ENCODE measurements around the gene CARNS1. TPM values are rescaled to one million over a fixed set of nuclear protein-coding genes. Genes with fewer than 3 reads are reported as not detected.

The CARNS1 gene
- total RNA-seq, 1 experiment from 2014 or later: not detected

DNA sequence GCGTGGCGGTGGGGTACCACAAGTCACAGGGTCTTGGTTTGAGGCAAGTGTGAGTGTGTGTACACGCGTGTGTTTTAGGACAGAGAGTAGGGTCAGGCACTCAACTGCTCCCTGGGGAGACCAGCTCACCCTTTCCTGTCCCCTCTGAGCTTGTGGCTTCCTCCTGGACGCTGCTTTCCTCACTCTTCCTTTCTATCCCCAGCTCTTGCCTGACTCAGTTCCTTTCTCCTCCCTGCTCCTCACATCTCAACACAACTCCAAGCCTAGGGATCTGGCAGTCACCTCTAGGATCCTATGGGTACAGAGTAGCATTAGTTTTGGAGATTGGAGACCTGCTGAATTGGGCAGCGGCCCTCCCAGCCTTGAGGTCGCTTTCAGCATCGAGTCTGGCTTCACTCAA lies 46.2 kb upstream of the CARNS1 start:
- peak overlapping the region; percentile 21; the same call in 1 of the 2 replicates for H3K27ac ChIP-seq (ENCODE audit: low read length)
- no peak overlapping the region for H3K4me3 ChIP-seq (ENCODE audit: low read length)
- no peaks in the 10 kb centered on the region for H3K27me3 ChIP-seq (ENCODE audit: low read length)
- 0 out of 2 replicates have a peak, but pooled peaks cover 8% of the 10 kb centered on the region for H3K36me3 ChIP-seq (ENCODE audit: insufficient read depth, low read length)
- peaks cover 14% of the 10 kb centered on the region for H4K20me1 ChIP-seq (ENCODE audit: insufficient read depth, low read depth, low read length)
- H3K79me2 ChIP-seq (ENCODE audit: low read length): peaks cover 44% of the 10 kb centered on the region
- no peak overlapping the region for H3K4me2 ChIP-seq (ENCODE audit: low read depth, low read length, poor library complexity, severe bottlenecking)
- H3K9me2 ChIP-seq (replicated peaks; ENCODE audit: insufficient read depth, low read length): no peaks in the 10 kb centered on the region
- H2AFZ ChIP-seq (ENCODE audit: low read length): no peak overlapping the region
- no peaks in the 10 kb centered on the region for H3K9me3 ChIP-seq (ENCODE audit: low read length)
- DNase-seq: no peak
- no peak overlapping the region for H3K9ac ChIP-seq (ENCODE audit: low read length)
- H3K4me1 ChIP-seq (ENCODE audit: low read length): peaks cover 93% of the 10 kb centered on the region

DNA sequence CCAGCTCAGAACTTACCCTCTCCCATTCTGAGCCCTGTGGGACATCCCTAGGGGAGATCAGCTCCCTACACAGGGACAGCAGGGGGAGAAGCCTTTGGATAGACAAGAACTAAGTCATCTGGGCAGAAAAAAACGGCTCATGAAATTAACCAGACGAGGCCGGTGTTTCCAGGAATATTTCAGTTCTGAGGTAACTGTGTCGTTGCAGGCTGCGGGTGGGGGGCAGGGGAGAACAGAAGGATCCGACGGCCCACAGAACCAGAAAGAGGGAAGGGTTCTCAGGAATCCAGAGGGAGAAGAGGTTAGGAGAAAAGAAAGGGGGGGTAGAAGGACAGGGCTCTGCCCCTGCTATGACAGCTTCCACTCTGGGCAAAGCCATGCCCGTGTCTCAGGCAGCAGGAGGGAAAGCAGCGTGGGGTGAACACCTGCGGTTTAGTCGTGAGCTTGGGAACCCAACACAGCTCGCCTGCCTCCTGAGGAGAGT lies 45.6 kb upstream of the CARNS1 start:
- H3K9me3 ChIP-seq (ENCODE audit: low read length): no peaks in the 10 kb centered on the region
- H2AFZ ChIP-seq (ENCODE audit: low read length): no peak overlapping the region
- peaks cover 44% of the 10 kb centered on the region for H3K79me2 ChIP-seq (ENCODE audit: low read length)
- H3K4me1 ChIP-seq (ENCODE audit: low read length): peaks cover 93% of the 10 kb centered on the region
- H3K9me2 ChIP-seq (replicated peaks; ENCODE audit: insufficient read depth, low read length): no peaks in the 10 kb centered on the region
- H3K4me3 ChIP-seq (ENCODE audit: low read length): no peak overlapping the region
- H3K4me2 ChIP-seq (ENCODE audit: low read depth, low read length, poor library complexity, severe bottlenecking): peak overlapping the region; percentile 84
- H3K36me3 ChIP-seq (ENCODE audit: insufficient read depth, low read length): 0 out of 2 replicates have a peak, but pooled peaks cover 2% of the 10 kb centered on the region
- DNase-seq: no peak
- no peaks in the 10 kb centered on the region for H3K27me3 ChIP-seq (ENCODE audit: low read length)
- peaks cover 14% of the 10 kb centered on the region for H4K20me1 ChIP-seq (ENCODE audit: insufficient read depth, low read depth, low read length)
- no peak overlapping the region for H3K9ac ChIP-seq (ENCODE audit: low read length)
- H3K27ac ChIP-seq (ENCODE audit: low read length): peak overlapping the region; percentile 21; the same call in 1 of the 2 replicates

GRCh38 chr11:67370351-67371076 lies 45.0 kb upstream of the CARNS1 start:
- Histone ChIP-seq H4K20me1 (ENCODE audit: insufficient read depth, low read depth, low read length) (peaks cover 14% of the 10 kb centered on the region), H3K4me1 (ENCODE audit: low read length) (peaks cover 87% of the 10 kb centered on the region), H3K27me3 (ENCODE audit: low read length) (no peaks in the 10 kb centered on the region), H3K9me3 (ENCODE audit: low read length) (no peaks in the 10 kb centered on the region), H2AFZ (ENCODE audit: low read length) (no peak overlapping the region), H3K79me2 (ENCODE audit: low read length) (peaks cover 44% of the 10 kb centered on the region), H3K9me2 (replicated peaks; ENCODE audit: insufficient read depth, low read length) (no peaks in the 10 kb centered on the region), H3K36me3 (ENCODE audit: insufficient read depth, low read length) (no peaks in the 10 kb centered on the region), H3K9ac (ENCODE audit: low read length) (peak overlapping the region; percentile 74), H3K4me3 (ENCODE audit: low read length) (peak overlapping the region; percentile 70; the same call in 1 of the 2 replicates), H3K27ac (ENCODE audit: low read length) (peak overlapping the region; percentile 74), H3K4me2 (ENCODE audit: low read depth, low read length, poor library complexity, severe bottlenecking) (peak overlapping the region; percentile 84)
- DNase-seq: no peak

GRCh38 chr11:67371189-67371910 lies 44.1 kb upstream of the CARNS1 start:
- peak overlapping the region; percentile 74 for H3K27ac ChIP-seq (ENCODE audit: low read length)
- DNase-seq: peak; percentile 79
- peak overlapping the region; percentile 74 for H3K9ac ChIP-seq (ENCODE audit: low read length)

GRCh38 chr11:67371911-67372320 lies 43.6 kb upstream of the CARNS1 start:
- no peaks in the 10 kb centered on the region for H3K27me3 ChIP-seq (ENCODE audit: low read length)
- H3K4me2 ChIP-seq (ENCODE audit: low read depth, low read length, poor library complexity, severe bottlenecking): peak overlapping the region; percentile 84
- DNase-seq: no peak
- H4K20me1 ChIP-seq (ENCODE audit: insufficient read depth, low read depth, low read length): peaks cover 14% of the 10 kb centered on the region
- H3K27ac ChIP-seq (ENCODE audit: low read length): peak overlapping the region; percentile 74
- peaks cover 73% of the 10 kb centered on the region for H3K4me1 ChIP-seq (ENCODE audit: low read length)
- H3K36me3 ChIP-seq (ENCODE audit: insufficient read depth, low read length): no peaks in the 10 kb centered on the region
- H3K9me2 ChIP-seq (replicated peaks; ENCODE audit: insufficient read depth, low read length): no peaks in the 10 kb centered on the region
- H3K9ac ChIP-seq (ENCODE audit: low read length): peak overlapping the region; percentile 74
- H3K4me3 ChIP-seq (ENCODE audit: low read length): peak overlapping the region; percentile 70
- H3K79me2 ChIP-seq (ENCODE audit: low read length): peaks cover 44% of the 10 kb centered on the region
- H3K9me3 ChIP-seq (ENCODE audit: low read length): no peaks in the 10 kb centered on the region
- no peak overlapping the region for H2AFZ ChIP-seq (ENCODE audit: low read length)

More at GRCh38 chr11:67371189-67371910, 44.1 kb upstream of the CARNS1 start:
- no peaks in the 10 kb centered on the region for H3K9me3 ChIP-seq (ENCODE audit: low read length)
- H3K4me2 ChIP-seq (ENCODE audit: low read depth, low read length, poor library complexity, severe bottlenecking): peak overlapping the region; percentile 84
- H3K36me3 ChIP-seq (ENCODE audit: insufficient read depth, low read length): no peaks in the 10 kb centered on the region
- H3K79me2 ChIP-seq (ENCODE audit: low read length): peaks cover 44% of the 10 kb centered on the region
- H2AFZ ChIP-seq (ENCODE audit: low read length): no peak overlapping the region
- no peaks in the 10 kb centered on the region for H3K9me2 ChIP-seq (replicated peaks; ENCODE audit: insufficient read depth, low read length)
- no peaks in the 10 kb centered on the region for H3K27me3 ChIP-seq (ENCODE audit: low read length)
- H3K4me1 ChIP-seq (ENCODE audit: low read length): peaks cover 78% of the 10 kb centered on the region
- H4K20me1 ChIP-seq (ENCODE audit: insufficient read depth, low read depth, low read length): peaks cover 14% of the 10 kb centered on the region
- H3K4me3 ChIP-seq (ENCODE audit: low read length): peak overlapping the region; percentile 70; the same call in 1 of the 2 replicates

GRCh38 chr11:67372321-67372992 lies 43.0 kb upstream of the CARNS1 start:
- Histone ChIP-seq H3K79me2 (ENCODE audit: low read length) (peaks cover 44% of the 10 kb centered on the region), H3K4me3 (ENCODE audit: low read length) (peak overlapping the region; percentile 91), H4K20me1 (ENCODE audit: insufficient read depth, low read depth, low read length) (peaks cover 14% of the 10 kb centered on the region), H3K4me2 (ENCODE audit: low read depth, low read length, poor library complexity, severe bottlenecking) (peak overlapping the region; percentile 98), H3K27ac (ENCODE audit: low read length) (peak overlapping the region; percentile 87), H3K36me3 (ENCODE audit: insufficient read depth, low read length) (no peaks in the 10 kb centered on the region), H3K9me2 (replicated peaks; ENCODE audit: insufficient read depth, low read length) (no peaks in the 10 kb centered on the region), H3K9ac (ENCODE audit: low read length) (peak overlapping the region; percentile 96), H3K27me3 (ENCODE audit: low read length) (no peaks in the 10 kb centered on the region), H2AFZ (ENCODE audit: low read length) (no peak overlapping the region), H3K9me3 (ENCODE audit: low read length) (no peaks in the 10 kb centered on the region), H3K4me1 (ENCODE audit: low read length) (peaks cover 67% of the 10 kb centered on the region)
- DNase-seq: no peak

GRCh38 chr11:67372993-67373647 lies 42.4 kb upstream of the CARNS1 start, which contains the start of gene CLCF1:
Gene CLCF1 (minus strand): TSS chr11:67373598. CDS start chr11:67373539, 59 bp downstream.
- Histone ChIP-seq H3K9me3 (ENCODE audit: low read length) (no peaks in the 10 kb centered on the region), H3K9me2 (replicated peaks; ENCODE audit: insufficient read depth, low read length) (no peaks in the 10 kb centered on the region), H3K27me3 (ENCODE audit: low read length) (no peaks in the 10 kb centered on the region), H2AFZ (ENCODE audit: low read length) (peak within 1 kb of the TSS; percentile 8; the same call in 1 of the 2 replicates), H3K27ac (ENCODE audit: low read length) (peak within 1 kb of the TSS; percentile 87), H3K4me3 (ENCODE audit: low read length) (peak within 1 kb of the TSS; percentile 91), H4K20me1 (ENCODE audit: insufficient read depth, low read depth, low read length) (peaks cover 14% of the 10 kb centered on the region), H3K4me2 (ENCODE audit: low read depth, low read length, poor library complexity, severe bottlenecking) (peak within 1 kb of the TSS; percentile 98), H3K4me1 (ENCODE audit: low read length) (peaks cover 61% of the 10 kb centered on the region), H3K9ac (ENCODE audit: low read length) (peak within 1 kb of the TSS; percentile 96), H3K36me3 (ENCODE audit: insufficient read depth, low read length) (no peaks in the 10 kb centered on the region), H3K79me2 (ENCODE audit: low read length) (peaks cover 38% of the 10 kb centered on the region)
- DNase-seq: peak; percentile 81
